HuH-7.5 (cell line): ENCODE results near the gene ZNF385C.
A peak's percentile ranks its signal among the peaks of the same experiment; 100 is the strongest.

Experiments
- DNase-seq: peaks from one replicate; pipeline ENCODE4 v3.0.0; 2011; ENCODE audit warnings: low spot score

The ZNF385C gene

GRCh38 chr17:42107597-42108576, 9.6 kb upstream of the ZNF385C start:
- no peak for DNase-seq

GRCh38 chr17:42107124-42107523, 8.9 kb upstream of the ZNF385C start:
- no peak for DNase-seq

GRCh38 chr17:42106009-42106408, 7.7 kb upstream of the ZNF385C start:
- no peak for DNase-seq

GRCh38 chr17:42104264-42104663, 6.0 kb upstream of the ZNF385C start:
- DNase-seq: no peak

GRCh38 chr17:42103221-42103954, 5.1 kb upstream of the ZNF385C start:
- no peak for DNase-seq

GRCh38 chr17:42101513-42102292, 3.4 kb upstream of the ZNF385C start:
- DNase-seq: peak; percentile 95

GRCh38 chr17:42098730-42099399, 592 bp upstream of the ZNF385C start:
- no peak for DNase-seq

- no peak for DNase-seq
Measured at GRCh38 chr17:42096360-42097111, 1.7 kb downstream of the ZNF385C start.

GRCh38 chr17:42094375-42095069, 3.8 kb downstream of the ZNF385C start:
- DNase-seq: no peak

- DNase-seq: no peak
Measured at GRCh38 chr17:42092939-42093338, 5.3 kb downstream of the ZNF385C start.

GRCh38 chr17:42090964-42091790, 7.1 kb downstream of the ZNF385C start:
- DNase-seq: no peak

- DNase-seq: no peak
Measured at GRCh38 chr17:42088736-42089135, 9.5 kb downstream of the ZNF385C start.

- DNase-seq: peak; percentile 74
Measured at GRCh38 chr17:42087736-42088705, 10.3 kb downstream of the ZNF385C start.

GRCh38 chr17:42087042-42087701, 11.1 kb downstream of the ZNF385C start:
- DNase-seq: no peak

- no peak for DNase-seq
Measured at GRCh38 chr17:42081516-42082129, 16.6 kb downstream of the ZNF385C start.

GRCh38 chr17:42079541-42079940, 18.7 kb downstream of the ZNF385C start:
- no peak for DNase-seq

GRCh38 chr17:42078396-42079043, 19.8 kb downstream of the ZNF385C start:
- no peak for DNase-seq
